K562 (cell line): ENCODE data around the gene PEX7. TPM values are rescaled to one million over a fixed set of nuclear protein-coding genes. Genes with fewer than 3 reads are reported as not detected.

Experiments used
- ATAC-seq: fragments of 200-7000 bp; cut with Tn5 transposase; 3 replicates; pipeline ENCODE4 v1.9.1; 2020; ENCODE audit warnings: moderate library complexity
- BruUV-seq: library from RNA; stranded (reverse); fragments of 400-500 nt; replicated peaks from 2 replicates; lab custom pipeline; 2021; lab: Mats Ljungman, UMichigan
- CTCF ChIA-PET: fragments of 300-600 bp; formaldehyde crosslinking; extraction: SDS; loops from one replicate; lab custom pipeline; 2021; ENCODE audit warnings: low intra/inter-chr PET ratio; lab: Yijun Ruan, JAX
- POLR2A ChIA-PET: fragments of 300-600, 350-650 bp; sonication (Branson Sonifier 250); formaldehyde crosslinking; extraction: SDS; loops from one replicate; lab custom pipeline; 2021; ENCODE audit warnings: antibody characterized with exemption, inconsistent platforms; lab: Yijun Ruan, JAX
- DNase-seq, 4 experiments: peaks; one replicate each; pipeline versions ENCODE4 v3.0.0 to v3.0.0-alpha.2; 2011 to 2018; ENCODE audit warnings: low spot score in 3 of 4, mixed read lengths in 3 of 4; ENCODE audit errors: extremely low read depth in 1 of 4
- FAIRE-seq: peaks from 2 replicates; lab custom pipeline; 2011; peaks lifted over from hg19 to GRCh38; lab: Jason Lieb, UNC
- H2AFZ ChIP-seq: 2 replicates; pipeline ENCODE4 v1.6.0; 2011; ENCODE audit warnings: low read depth, low read length, control low read depth, inconsistent platforms
- H3K27ac ChIP-seq: fragments of 200-600 bp; 3 replicates; pipeline ENCODE4 v1.8.0; 2011; ENCODE audit warnings: low read depth, mild to moderate bottlenecking, control low read depth, inconsistent platforms, low read length, moderate library complexity, mixed read lengths; ENCODE audit errors: extremely low read depth
- H3K27me3 ChIP-seq, 2 experiments: fragments of 300-600 bp in 1 of 2; 2 replicates in 1 of 2; 3 replicates in 1 of 2; pipeline versions ENCODE4 v1.6.0 to v1.8.0; 2011; ENCODE audit warnings: inconsistent platforms in 2 of 2, low read length in 2 of 2, mild to moderate bottlenecking in 1 of 2, mixed read lengths in 1 of 2, moderate library complexity in 1 of 2; ENCODE audit not compliant: control insufficient read depth in 2 of 2, insufficient read depth in 2 of 2
- H3K36me3 ChIP-seq: fragments of 300-600 bp; 3 replicates; pipeline ENCODE4 v1.8.0; 2011; ENCODE audit warnings: mild to moderate bottlenecking, low read length, inconsistent platforms; ENCODE audit not compliant: control insufficient read depth, insufficient read depth
- H3K4me1 ChIP-seq, 2 experiments: fragments of 200-600 bp in 1 of 2; replicated peaks in 1 of 2; 2 replicates in 1 of 2; 3 replicates in 1 of 2; pipeline versions ENCODE4 v1.5.1 to v1.8.0; 2011; ENCODE audit warnings: inconsistent platforms in 2 of 2, low read length in 2 of 2, mild to moderate bottlenecking in 1 of 2, mixed read lengths in 1 of 2, moderate library complexity in 1 of 2; ENCODE audit not compliant: control insufficient read depth in 2 of 2, insufficient read depth in 2 of 2
- H3K4me2 ChIP-seq: 2 replicates; pipeline ENCODE4 v1.6.1; 2011; ENCODE audit warnings: low read length, control low read depth, inconsistent platforms, mixed read lengths; ENCODE audit not compliant: insufficient read depth
- H3K4me3 ChIP-seq: fragments of 200-600 bp; sonication (generic), shearing (Covaris generic); 2 replicates; pipeline ENCODE4 v1.5.1; 2016; ENCODE audit warnings: control low read depth, inconsistent platforms
- H3K79me2 ChIP-seq: fragments of 200-600 bp; 3 replicates; pipeline ENCODE4 v1.8.0; 2011; ENCODE audit warnings: low read length, inconsistent platforms; ENCODE audit not compliant: control insufficient read depth, insufficient read depth
- H3K9ac ChIP-seq, 2 experiments: 2 replicates each; pipeline versions ENCODE4 v1.6.0 to v1.6.1; 2011; ENCODE audit warnings: low read depth in 2 of 2, low read length in 2 of 2, control low read depth in 1 of 2, inconsistent platforms in 1 of 2, mild to moderate bottlenecking in 1 of 2, mixed read lengths in 1 of 2; ENCODE audit not compliant: insufficient read depth in 1 of 2
- H3K9me1 ChIP-seq: one replicate; pipeline ENCODE4 v1.6.0; 2011; ENCODE audit warnings: inconsistent platforms, mild to moderate bottlenecking, low read length, moderate library complexity; ENCODE audit not compliant: control insufficient read depth, insufficient read depth
- H3K9me3 ChIP-seq: replicated peaks from 2 replicates; pipeline ENCODE4 v1.5.1; 2011; ENCODE audit warnings: low read depth, low read length, inconsistent platforms; ENCODE audit not compliant: control insufficient read depth, insufficient read depth
- H4K20me1 ChIP-seq: replicated peaks from 2 replicates; pipeline ENCODE4 v1.6.1; 2011; ENCODE audit warnings: low read length, inconsistent platforms, mixed read lengths; ENCODE audit not compliant: control insufficient read depth, insufficient read depth
- E2F1 ChIP-seq: sonication (generic); formaldehyde crosslinking; IDR thresholded peaks from 2 replicates; pipeline ENCODE4 v1.8.1; 2023; ENCODE audit warnings: mild to moderate bottlenecking, missing genetic modification reagents, moderate library complexity
- FOXO4 ChIP-seq: fragments of 450-650 bp; formaldehyde crosslinking; IDR thresholded peaks from 2 replicates; pipeline ENCODE4 v1.4.0; 2020; ENCODE audit warnings: mild to moderate bottlenecking, moderate library complexity
- GTF2A2 ChIP-seq: IDR thresholded peaks from 2 replicates; pipeline ENCODE4 v1.6.1; 2016; ENCODE audit warnings: mild to moderate bottlenecking, missing genetic modification characterization, missing compliant biosample characterization
- HMGN3 ChIP-seq: IDR thresholded peaks from 2 replicates; pipeline ENCODE4 v1.6.1; 2011; ENCODE audit warnings: borderline replicate concordance, low read depth, mild to moderate bottlenecking, mixed read lengths, low read length; ENCODE audit not compliant: insufficient read length; ENCODE audit errors: extremely low read depth
- HNRNPLL ChIP-seq: fragments of 200-400 bp; formaldehyde crosslinking; IDR thresholded peaks from 2 replicates; pipeline ENCODE4 v1.6.1; 2017; ENCODE audit warnings: low read length, low read depth, mild to moderate bottlenecking; ENCODE audit not compliant: poor library complexity, severe bottlenecking
- MCM5 ChIP-seq: fragments of 450-650 bp; IDR thresholded peaks from 2 replicates; pipeline ENCODE4 v1.6.1; 2016; ENCODE audit warnings: low read depth
- MTA3 ChIP-seq: fragments of 450-650 bp; formaldehyde crosslinking; IDR thresholded peaks from 2 replicates; pipeline ENCODE4 v1.6.1; 2017; ENCODE audit warnings: mild to moderate bottlenecking, borderline replicate concordance
- NKRF ChIP-seq: fragments of 450-650 bp; IDR thresholded peaks from 2 replicates; pipeline ENCODE4 v1.6.1; 2016; ENCODE audit warnings: borderline replicate concordance
- RUNX1 ChIP-seq: sonication (generic); IDR thresholded peaks from 2 replicates; pipeline ENCODE4 v1.6.1; 2016; ENCODE audit warnings: antibody characterized with exemption, low read depth
- SUPT5H ChIP-seq: fragments of 450-650 bp; IDR thresholded peaks from 2 replicates; pipeline ENCODE4 v1.6.1; 2016
- UBTF ChIP-seq, 2 experiments: IDR thresholded peaks; 2 replicates each; pipeline ENCODE4 v1.6.1; 2012; ENCODE audit warnings: improper control_type of control experiment in 2 of 2, low read depth in 2 of 2, low read length in 2 of 2, borderline replicate concordance in 1 of 2
- XRCC4 ChIP-seq: IDR thresholded peaks from one replicate; pipeline ENCODE4 v1.6.1; 2011; ENCODE audit not compliant: insufficient read depth, insufficient read length; ENCODE audit errors: extremely low read depth
- ZNF740 ChIP-seq, 3 experiments: fragments of 200-800 bp in 1 of 3; sonication (Bioruptor generic) in 1 of 3; sonication (generic) in 1 of 3; formaldehyde crosslinking in 1 of 3; IDR thresholded peaks; 2 replicates each; pipeline versions ENCODE4 v1.6.1 to v1.8.0; 2016 to 2022; ENCODE audit warnings: mild to moderate bottlenecking in 2 of 3, missing compliant biosample characterization in 2 of 3, missing genetic modification characterization in 2 of 3, missing genetic modification reagents in 1 of 3
- WGBS: fragments of 100-300 bp; shearing (Covaris generic); methylation state at CpG from one replicate; pipeline ENCODE4 v1.1.6; 2016; ENCODE audit warnings: low coverage, mixed read lengths; ENCODE audit not compliant: insufficient coverage; ENCODE audit errors: missing lambda C conversion rate; 5-methylcytosine and 5-hydroxymethylcytosine counted together
- in situ Hi-C: fragments of 300-500 bp; cut with MboI; formaldehyde crosslinking; loops from 4 replicates; pipeline ENCODE4 v1.15.0; 2018; ENCODE audit warnings: inconsistent platforms, mixed read lengths
- intact Hi-C: fragments of 100-400 bp; cut with micrococcal nuclease; formaldehyde crosslinking; loops from 2 replicates; pipeline ENCODE4 v1.14.2; 2022
- polyA plus RNA-seq, 8 experiments: library from polyadenylated mRNA; depleted of rRNA in 4 of 8; stranded (reverse) in 5 of 8; unstranded in 3 of 8; fragments of >200 nt; fragmentation: Nextera tagmentation in 2 of 8; fragmentation: Illumina TruSeq in 1 of 8; extraction: Ambion mirVana in 2 of 8; extraction: Trizol in 1 of 8; gene quantifications; 2 replicates each; pipeline versions ENCODE4 v1.2.1 to v1.2.3, GENCODE V29; 2011 to 2014; ENCODE audit warnings: inconsistent platforms in 1 of 8, missing spikeins in 1 of 8
- total RNA-seq, 7 experiments: library from RNA; depleted of rRNA in 6 of 7; stranded (reverse); fragments of >200 nt in 6 of 7; fragmentation: Illumina TruSeq in 2 of 7; extraction: Trizol in 2 of 7; gene quantifications; 2 replicates each; pipeline versions ENCODE4 v1.2.1 to v1.2.3, GENCODE V29; 2011 to 2021; ENCODE audit warnings: low replicate concordance in 1 of 7

Gene PEX7
- total and polyA plus RNA-seq, 9 of the 15 experiments (the other 6 are each of a cell fraction or from before 2014, with no cell fraction given): 1.6 to 12.9 (median 9.1) TPM

- in situ Hi-C loops: no loop called here
- no peak overlapping the region for H3K4me2 ChIP-seq
- no peak overlapping the region for H3K4me3 ChIP-seq
- WGBS: 36% methylated on average over 2 of the region's 2 CpGs
- H3K27ac ChIP-seq: no peak overlapping the region
- H3K36me3 ChIP-seq: no peaks in the 10 kb centered on the region
- H3K27me3 ChIP-seq: no peaks in the 10 kb centered on the region
- H3K9me1 ChIP-seq: no peaks in the 10 kb centered on the region
- H3K9ac ChIP-seq: no peak overlapping the region
- intact Hi-C loops: no loop called here
- FAIRE-seq (no peak), DNase-seq (no peak), ATAC-seq (peak; percentile 55; the same call in 1 of the 3 replicates)
- H2AFZ ChIP-seq: no peak overlapping the region
- no peaks in the 10 kb centered on the region for H3K4me1 ChIP-seq
- no peaks in the 10 kb centered on the region for H3K79me2 ChIP-seq
- TF ChIP-seq RUNX1: no peak
- no peak for TF ChIP-seq E2F1 (CRISPR knock-in tag)
- TF ChIP-seq MCM5: no peak
- no peak for TF ChIP-seq SUPT5H
- no peak for TF ChIP-seq HMGN3
- TF ChIP-seq UBTF (IDR thresholded peaks at IDR 0.05; ENCODE audit: borderline replicate concordance in 1 of 2, low read depth in 2 of 2, low read length in 2 of 2): no peak
- no peak for TF ChIP-seq FOXO4
- TF ChIP-seq XRCC4: no peak
- TF ChIP-seq MTA3: no peak
- TF ChIP-seq HNRNPLL: no peak
- TF ChIP-seq GTF2A2 (tag): no peak
- TF ChIP-seq NKRF: no peak
- TF ChIP-seq ZNF740 (CRISPR knock-in tag; IDR thresholded peaks at IDR 0.05): no peak
- TF ChIP-seq ZNF740 (tag; IDR thresholded peaks at IDR 0.05): no peak
- H4K20me1 ChIP-seq: no peaks in the 10 kb centered on the region
- H3K9me3 ChIP-seq: no peaks in the 10 kb centered on the region
- no TSS peak for BruUV-seq
- ChIA-PET CTCF (no interaction called here), POLR2A (interaction anchor here (1.4 kb wide), 1 partner anchor 10 kb away, joined by 4 read pairs; the partner anchor contains the start of gene PEX7)
These were observed 10.2 kb upstream of the PEX7 start for GRCh38 chr6:136812174-136812573.
